ENCODE results near the gene ATP8A2.

- TF ChIP-seq CTCF (IDR thresholded peaks at IDR 0.05) = no peak
- TF ChIP-seq STAT6 (CRISPR knock-in tag; conservative IDR thresholded peaks at IDR 0.05; ENCODE audit: low read depth) = no peak
- no peak for TF ChIP-seq HMGXB4 (CRISPR knock-in tag; IDR thresholded peaks at IDR 0.05)
- TF ChIP-seq NFATC4 (CRISPR knock-in tag; IDR thresholded peaks at IDR 0.05) = no peak
- no peak for TF ChIP-seq ZNF416 (CRISPR knock-in tag; IDR thresholded peaks at IDR 0.05)
- no peak for TF ChIP-seq USF2 (CRISPR knock-in tag; IDR thresholded peaks at IDR 0.05)
- TF ChIP-seq MAX (CRISPR knock-in tag; IDR thresholded peaks at IDR 0.05) = no peak
- TF ChIP-seq ATF2 (CRISPR knock-in tag; IDR thresholded peaks at IDR 0.05; ENCODE audit: borderline replicate concordance, low read depth) = no peak
- no peak for TF ChIP-seq NR2C2 (CRISPR knock-in tag; IDR thresholded peaks at IDR 0.05)
Observed at GRCh38 chr13:25668345-25668744, 296.6 kb downstream of the ATP8A2 start.

Measured in WTC11 (cell line).